Fibroblast of lung (primary cell): ENCODE measurements around the gene HCFC1. TPM values are rescaled to one million over a fixed set of nuclear protein-coding genes. Genes with fewer than 3 reads are reported as not detected.

ENCODE experiments used
- DNase-seq, 2 donors: peaks; one replicate each; pipeline versions ENCODE4 v3.0.0 to v3.0.0-alpha.2; 2010; ENCODE audit warnings: low read depth in 2 of 2
- H2AFZ ChIP-seq: 2 replicates; pipeline ENCODE4 v1.5.1; 2012; ENCODE audit warnings: low read length, control low read depth, inconsistent platforms
- H3K27ac ChIP-seq: 2 replicates; pipeline ENCODE4 v1.5.1; 2011; ENCODE audit warnings: low read length, control low read depth; ENCODE audit not compliant: insufficient read depth
- H3K27me3 ChIP-seq: 2 replicates; pipeline ENCODE4 v1.5.1; 2011; ENCODE audit warnings: mild to moderate bottlenecking, low read length; ENCODE audit not compliant: control insufficient read depth, insufficient read depth
- H3K36me3 ChIP-seq: 2 replicates; pipeline ENCODE4 v1.5.1; 2011; ENCODE audit warnings: low read length; ENCODE audit not compliant: control insufficient read depth, insufficient read depth
- H3K4me1 ChIP-seq: 2 replicates; pipeline ENCODE4 v1.5.1; 2011; ENCODE audit warnings: low read length; ENCODE audit not compliant: control insufficient read depth, insufficient read depth; ENCODE audit errors: extremely low read depth
- H3K4me2 ChIP-seq: 2 replicates; pipeline ENCODE4 v1.5.1; 2011; ENCODE audit warnings: low read length, control low read depth; ENCODE audit not compliant: insufficient read depth; ENCODE audit errors: extremely low read depth
- H3K4me3 ChIP-seq, 4 experiments: fragments of 200-600 bp in 1 of 4; sonication (generic) in 1 of 4; replicated peaks in 1 of 4; 2 replicates each; pipeline ENCODE4 v1.5.1; 2011 to 2016; ENCODE audit warnings: low read length in 4 of 4, low read depth in 3 of 4, mild to moderate bottlenecking in 3 of 4, control low read depth in 2 of 4, inconsistent platforms in 1 of 4, mixed read lengths in 1 of 4; ENCODE audit not compliant: insufficient read depth in 1 of 4; ENCODE audit errors: control extremely low read depth in 1 of 4
- H3K79me2 ChIP-seq: 2 replicates; pipeline ENCODE4 v1.5.1; 2012; ENCODE audit warnings: mild to moderate bottlenecking, low read length, inconsistent platforms; ENCODE audit not compliant: control insufficient read depth, insufficient read depth
- H3K9ac ChIP-seq: 2 replicates; pipeline ENCODE4 v1.5.1; 2011; ENCODE audit warnings: mild to moderate bottlenecking, low read length, control low read depth; ENCODE audit not compliant: insufficient read depth
- H3K9me3 ChIP-seq: 2 replicates; pipeline ENCODE4 v1.5.1; 2012; ENCODE audit warnings: low read depth, low read length; ENCODE audit not compliant: control insufficient read depth, insufficient read depth
- H4K20me1 ChIP-seq: 2 replicates; pipeline ENCODE4 v1.5.1; 2011; ENCODE audit warnings: low read length; ENCODE audit not compliant: control insufficient read depth, insufficient read depth; ENCODE audit errors: extremely low read depth
- CTCF ChIP-seq, 2 donors: IDR thresholded peaks in 1 of 2; conservative IDR thresholded peaks in 1 of 2; 1 replicate in 1 of 2; 2 replicates in 1 of 2; pipeline ENCODE4 v1.5.1; 2011 to 2012; ENCODE audit warnings: low read length in 2 of 2, control low read depth in 1 of 2, inconsistent platforms in 1 of 2, low read depth in 1 of 2, mild to moderate bottlenecking in 1 of 2
- EZH2 ChIP-seq: IDR thresholded peaks from 2 replicates; pipeline ENCODE4 v1.5.1; 2012; ENCODE audit warnings: low read length, control low read depth, mild to moderate bottlenecking; ENCODE audit errors: missing control alignments
- polyA plus RNA-seq, 2 donors: library from polyadenylated mRNA; depleted of rRNA in 1 of 2; stranded (reverse) in 1 of 2; unstranded in 1 of 2; fragments of >200 nt; gene quantifications; 2 replicates each; pipeline ENCODE4 v1.2.1, GENCODE V29; 2011 to 2012; ENCODE audit warnings: missing spikeins in 1 of 2
- total RNA-seq: library from RNA; depleted of rRNA; stranded (reverse); fragments of >200 nt; gene quantifications from 2 replicates; pipeline ENCODE4 v1.2.1, GENCODE V29; 2014

Gene HCFC1
- total and polyA plus RNA-seq, 2 donors (not counting 1 experiment from before 2014, with no cell fraction given), result 3.0 to 10.2 TPM

GRCh38 chrX:153941336-153942252, 30.0 kb downstream of the HCFC1 start:
- no peak for TF ChIP-seq EZH2

DNA sequence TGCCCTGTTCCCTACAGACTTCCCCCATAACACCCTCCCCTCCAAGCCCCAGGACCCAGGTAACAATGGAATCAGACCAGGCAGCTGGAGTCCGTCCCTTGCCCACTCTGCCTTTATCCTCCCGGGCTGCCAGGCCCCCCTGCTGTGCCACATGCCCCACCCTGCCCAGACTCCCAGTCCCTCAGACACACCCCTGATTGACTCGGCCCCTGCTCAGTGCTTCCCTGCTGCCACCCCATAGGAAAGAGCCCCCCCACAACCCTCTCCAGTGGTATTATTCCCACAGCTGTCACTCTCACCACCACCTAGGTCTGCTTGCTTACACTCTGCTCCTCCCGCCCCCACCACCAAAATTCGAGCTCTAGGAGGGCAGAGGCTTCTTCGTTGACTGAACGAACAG, 32.0 kb downstream of the HCFC1 start:
- H3K4me2 ChIP-seq, result no peak overlapping the region
- H3K9ac ChIP-seq, result no peak overlapping the region
- no peaks in the 10 kb centered on the region for H3K27me3 ChIP-seq
- H3K4me3 ChIP-seq, result no peak overlapping the region
- H3K27ac ChIP-seq, result no peak overlapping the region
- no peaks in the 10 kb centered on the region for H3K36me3 ChIP-seq
- H3K9me3 ChIP-seq, result no peaks in the 10 kb centered on the region
- H3K79me2 ChIP-seq, result no peaks in the 10 kb centered on the region
- no peak overlapping the region for H2AFZ ChIP-seq
- TF ChIP-seq CTCF (conservative IDR thresholded peaks at IDR 0.05 in 1 of 2, IDR thresholded peaks at IDR 0.05 in 1 of 2; ENCODE audit: low read depth in 1 of 2, low read length in 2 of 2) (no peak), EZH2 (no peak)
- H3K4me1 ChIP-seq, result no peaks in the 10 kb centered on the region
- DNase-seq, result no peak
- H4K20me1 ChIP-seq, result no peaks in the 10 kb centered on the region

More at GRCh38 chrX:153941336-153942252, 30.0 kb downstream of the HCFC1 start:
- Histone ChIP-seq H3K4me2 (no peak overlapping the region), H3K79me2 (no peaks in the 10 kb centered on the region), H3K4me3 (no peak overlapping the region), H3K9ac (no peak overlapping the region), H3K27ac (no peak overlapping the region), H3K36me3 (no peaks in the 10 kb centered on the region), H3K27me3 (no peaks in the 10 kb centered on the region), H2AFZ (no peak overlapping the region), H4K20me1 (no peaks in the 10 kb centered on the region), H3K9me3 (no peaks in the 10 kb centered on the region), H3K4me1 (no peaks in the 10 kb centered on the region)
- DNase-seq, result no peak

GRCh38 chrX:153938226-153938786, 33.3 kb downstream of the HCFC1 start:
- no peaks in the 10 kb centered on the region for H3K36me3 ChIP-seq
- H3K27ac ChIP-seq, result no peak overlapping the region
- no peak for DNase-seq
- no peak overlapping the region for H3K4me3 ChIP-seq
- no peak overlapping the region for H3K9ac ChIP-seq
- no peaks in the 10 kb centered on the region for H3K27me3 ChIP-seq
- H3K4me1 ChIP-seq, result no peaks in the 10 kb centered on the region
- no peak for TF ChIP-seq CTCF (conservative IDR thresholded peaks at IDR 0.05 in 1 of 2, IDR thresholded peaks at IDR 0.05 in 1 of 2; ENCODE audit: low read depth in 1 of 2, low read length in 2 of 2)
- no peak for TF ChIP-seq EZH2
- H3K4me2 ChIP-seq, result no peak overlapping the region
- H3K79me2 ChIP-seq, result peaks cover 10% of the 10 kb centered on the region
- no peaks in the 10 kb centered on the region for H3K9me3 ChIP-seq
- no peaks in the 10 kb centered on the region for H4K20me1 ChIP-seq
- no peak overlapping the region for H2AFZ ChIP-seq
